Measurements from ENCODE around the gene GALNT12. TPM values are rescaled to one million over a fixed set of nuclear protein-coding genes. Genes with fewer than 3 reads are reported as not detected.

The GALNT12 gene
- total RNA-seq, 2 donors from 2014 or later: 6.6 to 11.2 TPM

DNA sequence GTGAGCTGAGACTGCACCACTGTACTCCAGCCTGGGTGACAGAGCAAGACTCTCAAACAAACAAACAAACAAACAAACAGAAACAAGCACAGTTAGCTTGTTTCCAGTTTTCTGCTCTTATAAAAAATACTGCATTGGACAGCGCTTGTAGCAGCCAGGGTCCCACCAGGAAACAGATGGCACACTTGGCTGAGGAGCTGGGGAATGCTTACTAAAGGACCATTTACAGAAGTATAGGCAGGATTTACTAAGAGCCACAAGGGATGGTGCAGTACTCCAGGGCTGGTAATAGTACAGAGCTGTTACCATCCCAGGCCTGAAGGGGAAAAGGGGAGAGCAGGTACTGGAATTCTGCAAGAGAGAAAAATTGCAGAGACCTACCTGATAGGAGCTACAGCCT is 5.9 kb upstream of the GALNT12 start:
- no peak for ATAC-seq (replicated peaks in 1 of 2)
- no peak overlapping the region for H3K4me3 Mint-ChIP-seq
- H3K4me1 Mint-ChIP-seq (ENCODE audit: low read depth): peaks cover 7% of the 10 kb centered on the region
- no peak for DNase-seq
- H3K27ac Mint-ChIP-seq: no peak overlapping the region
- peaks cover 5 to 6% of the 10 kb centered on the region in 2 donors for H3K9me3 Mint-ChIP-seq
- H3K36me3 Mint-ChIP-seq (ENCODE audit: insufficient read depth in 2 of 2): peaks cover 7 to 8% of the 10 kb centered on the region in 2 donors
- H3K27me3 Mint-ChIP-seq (ENCODE audit: low read depth): peaks cover 1% of the 10 kb centered on the region

DNA sequence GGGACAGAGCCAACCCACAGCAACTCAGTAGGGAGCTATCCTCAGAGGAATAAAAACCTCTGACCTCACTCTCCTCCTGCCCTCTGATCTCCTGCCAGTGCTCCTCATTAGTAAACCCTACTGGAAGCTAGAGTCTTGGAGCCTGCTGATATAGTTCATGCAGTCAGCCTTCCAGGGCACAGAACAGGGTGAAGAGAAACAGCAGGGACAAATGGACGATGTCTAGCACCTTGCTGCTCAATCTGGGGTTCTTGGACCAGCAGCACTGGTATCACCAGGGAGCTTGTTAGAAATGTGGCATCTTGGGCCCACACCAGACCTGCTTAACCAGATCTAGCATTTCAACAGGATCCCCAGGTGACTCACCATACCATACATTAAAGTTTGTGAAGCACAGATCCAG is 5.5 kb upstream of the GALNT12 start:
- Mint-ChIP-seq H3K4me3 (no peak overlapping the region), H3K36me3 (ENCODE audit: insufficient read depth in 2 of 2) (peaks cover 7 to 8% of the 10 kb centered on the region in 2 donors), H3K27me3 (ENCODE audit: low read depth) (peaks cover 5% of the 10 kb centered on the region), H3K9me3 (peaks cover 5 to 6% of the 10 kb centered on the region in 2 donors), H3K4me1 (ENCODE audit: low read depth) (peaks cover 8% of the 10 kb centered on the region), H3K27ac (no peak overlapping the region)
- DNase-seq (no peak), ATAC-seq (replicated peaks in 1 of 2) (no peak)

DNA sequence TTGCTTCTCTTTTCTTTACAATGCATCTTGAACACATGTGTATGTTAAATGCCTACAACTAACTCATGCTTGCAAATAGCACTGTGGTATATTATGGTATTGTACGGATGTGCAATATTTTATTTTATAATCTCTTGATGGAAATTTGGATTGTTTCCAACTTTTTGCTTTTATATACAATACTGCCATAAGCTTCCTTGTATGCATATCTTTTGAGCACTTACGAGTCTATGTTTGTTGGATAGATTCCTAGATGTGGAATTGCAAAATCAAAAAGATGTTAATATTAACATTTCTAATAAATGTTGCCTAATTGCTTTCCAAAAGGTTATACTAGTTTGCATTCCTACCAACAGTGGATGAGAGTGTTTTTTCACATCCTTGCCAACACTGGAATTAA is 3.4 kb upstream of the GALNT12 start:
- no peak overlapping the region for H3K4me3 Mint-ChIP-seq
- no peaks in the 10 kb centered on the region for H3K36me3 Mint-ChIP-seq (ENCODE audit: insufficient read depth in 2 of 2)
- peaks cover 7% of the 10 kb centered on the region for H3K27me3 Mint-ChIP-seq (ENCODE audit: low read depth)
- no peaks in the 10 kb centered on the region for H3K9me3 Mint-ChIP-seq
- DNase-seq (no peak), ATAC-seq (replicated peaks in 1 of 2) (no peak)
- no peak overlapping the region for H3K27ac Mint-ChIP-seq
- peaks cover 19% of the 10 kb centered on the region for H3K4me1 Mint-ChIP-seq (ENCODE audit: low read depth)

DNA sequence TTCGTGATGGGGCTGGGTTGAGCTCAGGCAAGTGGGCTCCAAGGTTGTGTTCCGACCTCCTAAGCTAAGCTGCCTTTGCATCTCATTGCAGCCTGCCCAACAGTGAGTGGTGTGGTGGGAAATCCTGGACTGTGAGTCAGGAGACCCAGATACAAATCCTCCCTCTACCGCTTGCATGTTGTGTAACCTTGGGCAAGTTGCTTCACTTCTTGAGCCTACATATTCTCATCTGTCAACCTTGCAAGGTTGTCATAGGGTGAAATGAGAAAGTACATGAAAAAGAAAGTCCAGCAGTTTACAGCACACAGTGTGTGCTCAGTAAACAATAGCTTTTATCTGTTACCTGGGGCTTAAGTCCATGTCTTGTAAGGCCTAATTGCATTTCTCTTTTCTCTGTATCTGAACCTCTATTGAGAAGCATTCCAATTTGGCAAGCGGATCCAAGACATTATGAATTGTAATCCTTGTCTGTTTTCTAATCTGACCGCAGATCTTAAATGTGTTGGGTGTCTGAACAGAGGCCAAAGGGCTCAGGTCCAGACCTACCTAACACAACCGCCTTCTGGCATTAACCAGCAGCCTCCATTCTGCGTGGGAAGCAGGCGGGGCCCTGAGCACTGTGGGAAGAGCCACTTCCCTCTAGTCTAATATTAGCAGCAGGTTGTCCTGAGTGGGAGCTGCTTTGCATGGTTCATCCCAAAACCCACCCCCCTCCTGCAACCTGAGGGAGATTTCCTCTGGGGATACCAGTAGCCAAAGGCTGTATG is 1.8 kb upstream of the GALNT12 start:
- DNase-seq: no peak
- Mint-ChIP-seq H3K27me3 (ENCODE audit: low read depth) (peaks cover 7% of the 10 kb centered on the region), H3K27ac (no peak overlapping the region), H3K9me3 (no peaks in the 10 kb centered on the region), H3K4me3 (no peak overlapping the region), H3K36me3 (ENCODE audit: insufficient read depth in 2 of 2) (no peaks in the 10 kb centered on the region), H3K4me1 (ENCODE audit: low read depth) (peaks cover 26% of the 10 kb centered on the region)
- ATAC-seq (replicated peaks in 1 of 2): no peak

DNA sequence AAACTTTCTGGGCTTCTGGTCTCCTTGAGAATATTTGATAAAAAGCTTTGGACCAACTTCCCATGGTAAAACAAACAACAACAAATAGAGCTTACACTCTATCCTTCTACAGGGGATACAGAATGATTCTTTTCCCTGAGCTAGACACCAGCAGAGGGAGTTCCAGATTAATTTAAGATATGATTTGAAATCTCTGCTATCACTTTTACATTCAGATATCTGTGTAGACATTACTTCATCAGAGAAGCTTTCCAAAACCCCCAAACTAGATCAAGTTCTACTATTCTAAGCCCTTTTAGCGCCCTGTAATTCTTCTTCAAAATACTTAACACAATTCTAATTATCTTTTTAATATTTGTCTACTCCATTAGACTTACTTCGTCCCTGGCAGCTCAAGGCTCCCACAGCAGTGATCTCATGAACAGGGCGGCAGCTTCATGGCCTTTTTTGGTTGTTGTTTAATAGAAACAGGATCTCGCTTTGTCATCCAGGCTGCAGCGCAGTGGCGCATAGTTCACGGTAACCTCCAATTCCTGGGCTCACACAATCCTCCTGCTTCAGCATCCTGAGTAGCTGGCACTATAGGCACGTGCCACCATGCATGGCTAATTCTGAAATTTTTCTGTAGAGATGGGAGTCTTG is 955 bp upstream of the GALNT12 start:
- Mint-ChIP-seq H3K36me3 (ENCODE audit: insufficient read depth in 2 of 2) (peaks cover 0 to 2% of the 10 kb centered on the region in 2 donors), H3K9me3 (no peaks in the 10 kb centered on the region), H3K27me3 (ENCODE audit: low read depth) (peaks cover 7% of the 10 kb centered on the region), H3K4me3 (peak overlapping the region; percentile 85 to 86), H3K27ac (no peak overlapping the region), H3K4me1 (ENCODE audit: low read depth) (peaks cover 34% of the 10 kb centered on the region)
- DNase-seq (no peak), ATAC-seq (replicated peaks in 1 of 2) (no peak)

DNA sequence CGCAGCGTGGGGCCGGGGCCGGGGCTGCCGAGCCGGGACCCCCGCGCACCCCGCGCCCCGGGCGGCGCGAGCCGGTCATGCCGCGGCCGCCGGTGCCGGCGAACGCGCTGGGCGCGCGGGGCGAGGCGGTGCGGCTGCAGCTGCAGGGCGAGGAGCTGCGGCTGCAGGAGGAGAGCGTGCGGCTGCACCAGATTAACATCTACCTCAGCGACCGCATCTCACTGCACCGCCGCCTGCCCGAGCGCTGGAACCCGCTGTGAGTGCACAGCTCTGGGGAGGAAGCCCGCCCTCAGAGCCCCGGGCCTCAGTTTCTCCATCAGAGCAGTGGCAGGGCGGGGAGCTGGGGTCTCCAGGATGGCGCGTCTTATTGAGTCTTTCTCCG is 335 bp downstream of the GALNT12 start:
- Mint-ChIP-seq H3K27ac (no peak overlapping the region), H3K36me3 (ENCODE audit: insufficient read depth in 2 of 2) (peaks cover 2 to 3% of the 10 kb centered on the region in 2 donors), H3K27me3 (ENCODE audit: low read depth) (peaks cover 7% of the 10 kb centered on the region), H3K4me1 (ENCODE audit: low read depth) (peaks cover 36% of the 10 kb centered on the region), H3K9me3 (no peaks in the 10 kb centered on the region), H3K4me3 (peak overlapping the region; percentile 88 to 92)
- peak; percentile 50 to 59 for DNase-seq
- peak; percentile 69 to 81 for ATAC-seq (replicated peaks in 1 of 2)

DNA sequence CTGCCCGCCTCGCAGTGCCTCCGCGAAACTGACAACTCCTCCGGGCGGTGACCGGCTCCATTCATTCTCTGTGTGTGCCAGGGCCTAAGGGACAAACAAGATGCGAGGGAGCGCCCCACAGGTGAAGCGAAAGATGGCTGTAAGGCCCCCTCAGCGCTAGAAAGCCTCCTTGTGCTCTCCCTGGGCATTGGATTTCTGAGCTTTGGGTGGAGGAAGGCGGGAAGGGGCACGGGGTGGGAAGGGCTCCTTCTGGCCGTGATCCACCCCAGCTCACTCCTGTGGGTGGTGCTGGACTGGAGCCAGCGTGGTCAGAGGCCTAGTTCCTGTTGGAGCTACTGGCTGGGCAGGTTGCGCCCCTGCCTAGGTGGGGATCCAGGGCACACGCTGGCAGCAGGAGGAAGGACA is 943 bp downstream of the GALNT12 start:
- H3K36me3 Mint-ChIP-seq (ENCODE audit: insufficient read depth in 2 of 2): peaks cover 2 to 7% of the 10 kb centered on the region in 2 donors
- ATAC-seq (replicated peaks in 1 of 2): peak in 1 of 2 donors; percentile 21

DNA sequence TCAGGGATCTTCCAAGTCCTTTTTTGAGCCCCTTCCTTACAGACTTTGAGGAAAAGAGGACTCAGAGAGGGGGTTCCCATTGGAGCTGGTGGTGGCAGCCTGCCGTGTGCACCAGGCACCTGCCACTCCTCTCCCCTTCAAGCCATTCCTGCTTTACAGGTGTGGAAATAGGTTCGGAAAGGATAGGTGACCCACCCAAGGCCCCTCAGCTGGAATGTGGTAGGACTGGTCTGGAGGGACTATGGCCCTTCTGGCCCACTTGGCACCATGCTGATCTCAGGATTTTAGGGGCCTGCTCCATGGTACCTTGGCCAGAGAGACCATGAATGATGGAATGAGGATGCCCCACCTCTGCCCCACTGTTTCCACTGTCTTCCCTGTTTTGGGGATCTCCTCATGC is 1.4 kb downstream of the GALNT12 start:
- DNase-seq: no peak
- no peak for ATAC-seq (replicated peaks in 1 of 2)
- Mint-ChIP-seq H3K4me1 (ENCODE audit: low read depth) (peaks cover 36% of the 10 kb centered on the region), H3K9me3 (peaks cover 0 to 2% of the 10 kb centered on the region in 2 donors), H3K27ac (no peak overlapping the region), H3K27me3 (ENCODE audit: low read depth) (peaks cover 7% of the 10 kb centered on the region), H3K36me3 (ENCODE audit: insufficient read depth in 2 of 2) (peaks cover 2 to 7% of the 10 kb centered on the region in 2 donors), H3K4me3 (peak overlapping the region; percentile 88 to 92)

More for the DNA sequence above, 943 bp downstream of the GALNT12 start:
- Mint-ChIP-seq H3K4me3 (peak overlapping the region; percentile 88 to 92), H3K27ac (no peak overlapping the region), H3K9me3 (peaks cover 0 to 2% of the 10 kb centered on the region in 2 donors), H3K4me1 (ENCODE audit: low read depth) (peaks cover 36% of the 10 kb centered on the region), H3K27me3 (ENCODE audit: low read depth) (peaks cover 7% of the 10 kb centered on the region)
- DNase-seq: peak in 1 of 2 donors; percentile 16

DNA sequence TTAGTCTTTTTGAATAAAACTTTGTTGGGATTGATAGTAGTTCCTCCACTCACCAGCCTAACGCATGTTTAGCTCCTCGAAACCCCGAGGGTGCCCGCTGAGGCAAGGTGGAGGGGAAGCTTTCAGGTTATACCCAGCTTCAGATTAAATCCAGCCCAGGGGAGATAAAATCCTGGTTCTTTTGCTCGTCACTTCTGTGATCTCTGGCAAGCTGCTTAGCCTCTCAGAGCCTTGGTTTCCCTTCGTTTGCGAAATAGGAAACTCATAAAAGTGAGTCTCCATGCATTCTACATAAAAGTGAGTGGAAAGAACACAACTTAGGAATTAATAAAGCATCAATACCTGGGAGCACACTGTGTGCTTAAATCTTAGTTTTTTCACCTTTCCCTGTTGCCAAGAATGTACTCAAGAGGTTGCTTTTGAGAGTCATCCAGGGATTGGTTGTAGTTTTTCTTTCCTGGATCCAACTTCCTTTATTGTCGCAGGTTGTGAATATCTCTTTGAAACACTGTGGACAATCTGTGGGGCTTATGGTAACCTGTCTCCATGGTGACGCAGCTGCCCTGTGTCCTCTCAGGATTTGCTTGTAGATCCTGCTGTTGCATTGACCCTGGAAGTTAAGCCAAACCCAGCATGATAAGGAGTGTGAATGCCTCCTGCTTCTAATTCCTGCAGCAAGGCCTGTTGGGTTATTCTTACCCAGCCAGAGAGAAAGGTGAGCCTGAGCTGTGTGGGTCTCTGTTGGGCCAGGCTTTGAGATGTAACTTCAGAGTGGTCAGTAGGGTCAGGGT is 2.0 kb downstream of the GALNT12 start:
- Mint-ChIP-seq H3K4me3 (peak overlapping the region; percentile 88 to 92), H3K27ac (no peak overlapping the region), H3K27me3 (ENCODE audit: low read depth) (peaks cover 7% of the 10 kb centered on the region), H3K4me1 (ENCODE audit: low read depth) (peaks cover 36% of the 10 kb centered on the region), H3K9me3 (peaks cover 0 to 2% of the 10 kb centered on the region in 2 donors), H3K36me3 (ENCODE audit: insufficient read depth in 2 of 2) (peaks cover 2 to 7% of the 10 kb centered on the region in 2 donors)
- ATAC-seq (replicated peaks in 1 of 2) (no peak), DNase-seq (no peak)

DNA sequence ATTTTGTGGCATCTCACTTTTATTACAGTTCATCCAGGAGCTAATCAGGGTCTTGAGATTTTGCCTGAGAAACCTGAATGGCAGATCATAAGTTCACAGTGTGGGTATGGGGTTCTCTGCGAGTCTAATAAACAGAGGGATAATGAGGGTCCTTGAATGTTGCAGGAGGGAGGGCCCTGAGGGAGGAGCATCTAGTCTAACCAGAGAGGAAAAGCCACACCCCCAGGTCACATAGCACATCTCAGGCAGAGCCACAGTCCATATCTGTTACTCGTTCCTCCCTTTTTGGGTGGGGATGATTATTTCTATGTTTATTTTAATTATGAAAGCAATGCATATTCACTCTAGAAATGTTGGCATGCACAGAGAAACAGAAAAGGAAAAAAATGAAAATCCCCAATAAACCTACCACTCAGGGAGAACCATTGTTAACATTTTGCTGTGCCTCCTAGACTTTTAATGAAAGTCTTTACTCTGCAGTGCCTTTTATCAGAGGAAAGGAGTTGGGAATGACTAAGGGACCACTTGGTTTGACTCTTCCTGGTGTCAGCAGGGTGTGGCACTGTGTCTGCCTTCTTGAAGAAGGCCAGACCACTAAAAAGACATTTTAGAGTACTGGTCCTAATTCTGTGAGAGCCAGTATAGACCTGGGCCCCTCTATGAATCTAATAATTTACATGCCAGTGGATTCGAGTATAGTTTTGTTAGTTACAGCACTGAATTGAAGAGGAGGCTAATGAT is 2.8 kb downstream of the GALNT12 start:
- Mint-ChIP-seq H3K4me1 (ENCODE audit: low read depth) (peaks cover 36% of the 10 kb centered on the region), H3K36me3 (ENCODE audit: insufficient read depth in 2 of 2) (peaks cover 2 to 7% of the 10 kb centered on the region in 2 donors), H3K27ac (no peak overlapping the region), H3K27me3 (ENCODE audit: low read depth) (peaks cover 7% of the 10 kb centered on the region), H3K9me3 (peaks cover 0 to 2% of the 10 kb centered on the region in 2 donors), H3K4me3 (no peak overlapping the region)
- DNase-seq: no peak
- ATAC-seq (replicated peaks in 1 of 2): no peak

DNA sequence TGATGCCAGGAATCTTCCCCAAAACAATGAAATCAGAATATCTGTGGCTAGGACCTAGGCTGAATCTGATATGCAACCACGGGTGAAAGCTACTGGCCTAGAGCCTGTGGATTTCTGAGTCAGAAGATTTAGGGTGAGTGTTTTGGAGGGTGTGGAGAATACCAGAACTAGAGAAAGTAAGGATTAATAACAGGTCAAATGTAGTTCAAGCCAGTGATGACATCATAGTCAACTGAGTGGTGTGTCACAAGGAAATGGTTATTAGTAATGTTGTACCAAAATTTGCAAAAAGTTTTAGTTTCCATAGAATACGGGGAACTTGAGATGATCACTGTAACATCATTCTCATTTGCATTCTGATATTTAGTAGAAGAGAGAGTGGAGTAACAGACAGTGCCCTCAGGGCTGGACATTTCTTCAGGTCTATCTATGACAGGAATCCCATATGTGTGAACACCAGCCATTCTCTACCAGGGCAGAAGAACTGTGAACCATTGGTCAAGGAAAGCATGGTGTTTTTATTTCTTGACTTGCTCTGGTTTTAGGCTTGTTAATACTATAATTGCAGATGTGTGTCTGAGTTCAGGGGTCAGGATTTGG is 3.7 kb downstream of the GALNT12 start:
- Mint-ChIP-seq H3K36me3 (ENCODE audit: insufficient read depth in 2 of 2) (peaks cover 2 to 7% of the 10 kb centered on the region in 2 donors), H3K4me1 (ENCODE audit: low read depth) (peaks cover 36% of the 10 kb centered on the region), H3K9me3 (peaks cover 0 to 2% of the 10 kb centered on the region in 2 donors), H3K27me3 (ENCODE audit: low read depth) (peaks cover 7% of the 10 kb centered on the region), H3K27ac (no peak overlapping the region), H3K4me3 (peak overlapping the region; percentile 47 to 58)
- DNase-seq: no peak
- peak; percentile 33 to 66 for ATAC-seq (replicated peaks in 1 of 2)

DNA sequence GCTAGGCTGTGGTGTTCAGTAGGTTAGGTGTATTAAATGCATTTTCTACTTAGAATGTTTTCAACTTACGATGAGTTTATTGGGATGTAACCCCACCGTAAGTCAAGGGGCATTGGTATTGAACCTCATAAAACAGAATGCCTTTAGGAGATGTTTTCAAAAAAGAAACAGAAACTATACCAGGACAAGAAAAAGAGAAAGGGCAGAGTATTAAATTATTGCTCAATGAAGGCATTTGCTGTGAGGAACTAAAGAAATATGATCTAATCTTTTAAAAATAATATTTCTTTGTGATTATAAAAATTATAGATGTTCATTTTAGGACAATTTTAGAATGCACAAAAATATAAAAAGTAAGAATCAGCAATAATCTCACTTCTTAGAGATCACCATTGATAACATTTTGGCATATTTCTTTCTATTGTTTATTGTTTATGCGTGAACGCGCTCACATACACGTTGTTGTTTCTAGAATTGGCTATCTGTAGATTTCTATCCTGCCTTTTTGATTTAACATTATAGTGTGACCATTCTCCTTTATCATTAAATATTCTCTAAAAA is 8.0 kb downstream of the GALNT12 start:
- no peak for DNase-seq
- Mint-ChIP-seq H3K9me3 (peaks cover 2 to 4% of the 10 kb centered on the region in 2 donors), H3K36me3 (ENCODE audit: insufficient read depth in 2 of 2) (peaks cover 4 to 11% of the 10 kb centered on the region in 2 donors), H3K27ac (no peak overlapping the region), H3K4me3 (no peak overlapping the region), H3K27me3 (ENCODE audit: low read depth) (no peaks in the 10 kb centered on the region), H3K4me1 (ENCODE audit: low read depth) (peaks cover 10% of the 10 kb centered on the region)
- no peak for ATAC-seq (replicated peaks in 1 of 2)

Measured in activated T-cell treated with anti-CD3 and anti-CD28 coated beads, Interleukin-2, amount 50 U/mL, for 72 hours (primary cell).